Myocyte (in vitro differentiated cells): ENCODE data around the gene BANF2. TPM values are rescaled to one million over a fixed set of nuclear protein-coding genes. Genes with fewer than 3 reads are reported as not detected.
"Not testable (repeated sequence)": the region's sequence is repeated elsewhere in the genome, so short reads cannot be mapped to it uniquely, and the experiment has no call there.

Experiments used
- DNase-seq: peaks from one replicate; pipeline ENCODE4 v3.0.0-alpha.2; 2012; ENCODE audit warnings: low read depth
- polyA plus RNA-seq: library from polyadenylated mRNA; unstranded; fragments of >200 nt; gene quantifications from one replicate; pipeline ENCODE4 v1.2.1, GENCODE V29; 2012; ENCODE audit warnings: missing spikeins
- total RNA-seq: library from RNA; depleted of rRNA; stranded (reverse); fragments of >200 nt; gene quantifications from 2 replicates; pipeline ENCODE4 v1.2.3, GENCODE V29; 2014

BANF2 gene
- not detected in 2 replicates for total RNA-seq
- polyA plus RNA-seq: not detected

GRCh38 chr20:17699931-17700351 lies at the start of gene BANF2:
TSS of gene BANF2 (plus strand) at chr20:17699966. CDS start at chr20:17725026, 25,060 bp downstream.
- DNase-seq: no peak

DNA sequence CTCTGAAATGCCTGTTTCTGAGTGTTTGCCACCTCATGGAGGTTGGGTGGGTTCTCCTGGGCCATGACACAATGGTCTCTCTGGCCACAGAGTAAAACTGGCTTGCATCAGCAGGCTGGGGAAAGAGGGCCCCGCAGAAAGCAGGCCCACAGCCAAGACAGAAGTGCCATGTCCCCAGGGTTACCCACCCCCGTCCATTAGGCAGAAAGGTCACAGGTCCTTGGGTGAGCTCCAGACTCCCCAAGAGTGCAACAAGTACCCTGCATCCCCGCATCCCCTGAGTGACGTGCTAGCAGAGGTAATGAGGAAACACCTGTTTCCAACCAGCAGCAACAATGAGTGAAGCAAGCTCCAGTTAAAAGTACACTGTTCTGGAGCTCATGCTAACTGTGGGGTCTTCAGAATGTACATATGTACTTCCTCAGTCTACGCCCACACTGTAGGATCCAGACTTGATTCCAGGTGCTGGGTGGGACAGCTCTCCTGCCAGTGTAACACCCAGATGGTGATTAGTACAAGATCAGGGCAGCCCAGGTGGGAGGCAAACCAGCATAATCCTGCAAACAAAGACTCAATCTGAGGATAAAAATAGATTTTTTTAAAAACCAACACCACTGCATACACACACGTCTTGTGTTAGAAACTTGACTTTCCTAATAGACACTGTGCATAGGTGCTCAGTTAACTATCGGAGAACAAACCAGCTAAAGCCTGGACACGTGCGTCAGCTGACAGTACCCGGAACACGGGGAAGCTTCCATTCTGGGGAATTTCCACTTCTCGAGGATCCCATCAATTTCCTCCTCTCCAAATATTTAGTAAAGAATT lies 49.3 kb upstream of the BANF2 start:
- DNase-seq: no peak

- DNase-seq: no peak
Measured at GRCh38 chr20:17651129-17651759, 48.5 kb upstream of the BANF2 start.

- no peak for DNase-seq
Measured at GRCh38 chr20:17651760-17652388, 47.9 kb upstream of the BANF2 start.

- DNase-seq: no peak
Measured at GRCh38 chr20:17652411-17652810, 47.4 kb upstream of the BANF2 start.

GRCh38 chr20:17653835-17654648 lies 45.7 kb upstream of the BANF2 start:
- DNase-seq: no peak

- peak; percentile 55 for DNase-seq
Measured at GRCh38 chr20:17654649-17655285, 45.0 kb upstream of the BANF2 start.

DNA sequence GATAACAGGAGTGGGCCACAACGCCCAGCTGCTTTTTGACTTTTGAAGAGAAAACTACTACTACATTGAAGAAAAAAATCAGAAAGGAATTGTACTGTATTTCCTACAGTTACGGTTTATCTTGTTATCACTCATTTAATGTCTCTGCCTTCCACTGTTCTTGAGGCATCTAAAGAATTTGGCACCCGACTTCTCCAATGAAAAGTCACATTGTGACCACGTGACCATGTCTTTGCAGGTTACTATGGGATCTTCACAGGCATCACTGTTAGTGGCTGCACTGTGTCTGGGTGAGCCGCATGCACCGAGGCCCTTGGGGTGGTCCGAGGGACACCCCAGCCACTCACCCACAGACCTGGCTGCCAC lies 44.5 kb upstream of the BANF2 start:
- no peak for DNase-seq

DNA sequence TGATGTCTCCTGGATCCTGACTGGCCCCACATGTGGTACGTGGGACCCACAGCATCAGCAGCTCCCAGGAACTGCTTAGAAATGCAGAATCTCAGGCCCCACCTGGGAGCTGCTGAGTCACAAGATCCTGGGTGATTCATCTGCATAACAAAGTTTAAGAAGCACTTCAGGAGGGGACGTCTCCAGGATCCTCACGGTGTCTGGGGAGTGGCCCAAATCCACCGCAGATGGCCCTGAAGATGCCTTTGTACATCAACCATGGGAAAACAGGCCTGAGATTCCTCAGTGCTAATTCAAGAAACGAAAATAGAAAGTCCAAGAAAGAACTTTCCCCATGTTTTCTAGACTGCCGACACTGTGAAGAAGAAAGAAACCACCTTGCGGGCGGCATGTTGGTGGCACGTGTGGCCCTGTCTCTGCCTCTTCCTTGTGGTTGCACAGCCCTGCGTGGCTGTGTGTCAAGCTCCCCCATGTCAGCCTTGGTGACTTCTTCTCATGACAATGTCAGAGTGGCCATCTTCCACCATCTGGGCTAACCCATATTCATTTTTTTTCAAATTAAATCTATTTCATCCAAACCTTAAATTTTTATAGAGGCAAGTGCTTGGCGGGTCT lies 43.8 kb upstream of the BANF2 start:
- DNase-seq: no peak

- DNase-seq: peak; percentile 49
Measured at GRCh38 chr20:17657079-17657825, 42.5 kb upstream of the BANF2 start.

- no peak for DNase-seq
Measured at GRCh38 chr20:17657898-17658647, 41.7 kb upstream of the BANF2 start.

DNA sequence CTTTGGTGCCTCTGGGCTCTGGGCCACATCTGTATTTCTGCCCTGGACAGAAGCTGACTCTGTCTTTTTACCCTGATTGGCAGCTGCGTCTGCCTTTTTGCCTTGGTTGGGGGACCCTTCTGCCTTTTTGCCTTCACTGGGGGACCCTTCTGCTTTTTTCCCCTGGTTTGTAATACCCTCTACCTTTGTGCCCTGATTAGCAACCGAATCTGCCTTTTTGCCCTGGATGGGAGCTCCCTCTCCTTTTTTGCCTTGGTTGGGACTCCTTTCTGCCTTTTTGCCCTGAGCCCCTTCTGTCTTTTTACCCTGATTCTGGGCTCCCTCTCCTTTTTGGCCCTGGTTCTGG lies 41.1 kb upstream of the BANF2 start:
- no peak for DNase-seq

- not testable (repeated sequence) for DNase-seq
Measured at GRCh38 chr20:17659344-17659743, 40.4 kb upstream of the BANF2 start.

GRCh38 chr20:17659801-17660200 lies 40.0 kb upstream of the BANF2 start:
- DNase-seq: no peak

- peak; percentile 35 for DNase-seq
Measured at GRCh38 chr20:17660667-17661066, 39.1 kb upstream of the BANF2 start.

- no peak for DNase-seq
Measured at GRCh38 chr20:17661121-17661744, 38.5 kb upstream of the BANF2 start.

GRCh38 chr20:17662333-17663039 lies 37.3 kb upstream of the BANF2 start:
- DNase-seq: peak; percentile 93

- DNase-seq: no peak
Measured at GRCh38 chr20:17663040-17663399, 36.7 kb upstream of the BANF2 start.
